Natural killer cell (primary cell): Measurements from ENCODE around the gene GSTM3. TPM values are rescaled to one million over a fixed set of nuclear protein-coding genes. Genes with fewer than 3 reads are reported as not detected.

Experiments
- ATAC-seq, 3 donors: fragments of 150-1000 bp in 2 of 3; fragments of 200-7000 bp in 1 of 3; cut with Tn5 transposase; 1 replicate in 1 of 3; 2 replicates in 2 of 3; pipeline ENCODE4 v1.10.0; 2021; ENCODE audit warnings: mild to moderate bottlenecking in 2 of 3, moderate library complexity in 2 of 3
- DNase-seq, 2 donors: peaks; one replicate each; pipeline versions ENCODE4 v3.0.0 to v3.0.0-alpha.2; 2013 to 2021; ENCODE audit warnings: mixed read lengths in 1 of 2
- H3K27ac ChIP-seq: one replicate; pipeline ENCODE4 v1.5.1; 2013; ENCODE audit warnings: mild to moderate bottlenecking, low read length
- H3K27me3 ChIP-seq: one replicate; pipeline ENCODE4 v1.6.1; 2013; ENCODE audit warnings: low read length; ENCODE audit not compliant: control insufficient read depth, insufficient read depth
- H3K36me3 ChIP-seq: one replicate; pipeline ENCODE4 v1.6.1; 2013; ENCODE audit warnings: low read length; ENCODE audit not compliant: control insufficient read depth, insufficient read depth
- H3K4me1 ChIP-seq: one replicate; pipeline ENCODE4 v1.6.1; 2013; ENCODE audit warnings: low read length; ENCODE audit not compliant: control insufficient read depth, insufficient read depth
- H3K4me3 ChIP-seq: one replicate; pipeline ENCODE4 v1.5.1; 2013; ENCODE audit warnings: low read length
- H3K9me3 ChIP-seq: one replicate; pipeline ENCODE4 v1.6.1; 2013; ENCODE audit warnings: low read length; ENCODE audit not compliant: control insufficient read depth, insufficient read depth
- H3K27ac Mint-ChIP-seq, 2 donors: one replicate each; pipeline ENCODE4 v1.8.0; 2022; ENCODE audit warnings: mild to moderate bottlenecking in 2 of 2, mixed read lengths in 2 of 2, moderate library complexity in 1 of 2
- H3K27me3 Mint-ChIP-seq, 2 donors: one replicate each; pipeline ENCODE4 v1.8.0; 2022; ENCODE audit warnings: low read depth in 2 of 2, mixed read lengths in 2 of 2
- H3K36me3 Mint-ChIP-seq: one replicate; pipeline ENCODE4 v1.8.0; 2022; ENCODE audit warnings: mixed read lengths
- H3K4me1 Mint-ChIP-seq, 2 donors: one replicate each; pipeline ENCODE4 v1.8.0; 2022; ENCODE audit warnings: mixed read lengths in 2 of 2
- H3K4me3 Mint-ChIP-seq: one replicate; pipeline ENCODE4 v1.8.0; 2022; ENCODE audit warnings: mild to moderate bottlenecking, moderate library complexity, mixed read lengths
- H3K9me3 Mint-ChIP-seq, 2 donors: one replicate each; pipeline ENCODE4 v1.8.0; 2022; ENCODE audit warnings: mixed read lengths in 2 of 2
- WGBS: methylation state at CpG from one replicate; pipeline ENCODE4 v1.1.7; 2013; ENCODE audit warnings: missing lambda C conversion rate; ENCODE audit not compliant: insufficient coverage; 5-methylcytosine and 5-hydroxymethylcytosine counted together
- intact Hi-C: fragments of 100-400 bp; cut with micrococcal nuclease; formaldehyde crosslinking; loops from one replicate; pipeline ENCODE4 v1.14.2; 2022
- total RNA-seq, 4 donors: library from RNA; stranded (reverse); fragments of 120-200 nt in 1 of 4; gene quantifications; one replicate each; pipeline versions ENCODE4 v1.2.3 to v1.2.4, GENCODE V29; 2013 to 2022
- TF ChIP-seq, protein P1 (sequence below): fragments of 200-600 bp; IDR thresholded peaks from one replicate; pipeline ENCODE4 v1.8.0; 2022; ENCODE audit warnings: antibody characterized with exemption

GSTM3 gene
- total RNA-seq, 3 donors from 2014 or later (not counting 1 experiment from before 2014, with no cell fraction given) = 1.7 to 3.0 (median 3.0) TPM

DNA sequence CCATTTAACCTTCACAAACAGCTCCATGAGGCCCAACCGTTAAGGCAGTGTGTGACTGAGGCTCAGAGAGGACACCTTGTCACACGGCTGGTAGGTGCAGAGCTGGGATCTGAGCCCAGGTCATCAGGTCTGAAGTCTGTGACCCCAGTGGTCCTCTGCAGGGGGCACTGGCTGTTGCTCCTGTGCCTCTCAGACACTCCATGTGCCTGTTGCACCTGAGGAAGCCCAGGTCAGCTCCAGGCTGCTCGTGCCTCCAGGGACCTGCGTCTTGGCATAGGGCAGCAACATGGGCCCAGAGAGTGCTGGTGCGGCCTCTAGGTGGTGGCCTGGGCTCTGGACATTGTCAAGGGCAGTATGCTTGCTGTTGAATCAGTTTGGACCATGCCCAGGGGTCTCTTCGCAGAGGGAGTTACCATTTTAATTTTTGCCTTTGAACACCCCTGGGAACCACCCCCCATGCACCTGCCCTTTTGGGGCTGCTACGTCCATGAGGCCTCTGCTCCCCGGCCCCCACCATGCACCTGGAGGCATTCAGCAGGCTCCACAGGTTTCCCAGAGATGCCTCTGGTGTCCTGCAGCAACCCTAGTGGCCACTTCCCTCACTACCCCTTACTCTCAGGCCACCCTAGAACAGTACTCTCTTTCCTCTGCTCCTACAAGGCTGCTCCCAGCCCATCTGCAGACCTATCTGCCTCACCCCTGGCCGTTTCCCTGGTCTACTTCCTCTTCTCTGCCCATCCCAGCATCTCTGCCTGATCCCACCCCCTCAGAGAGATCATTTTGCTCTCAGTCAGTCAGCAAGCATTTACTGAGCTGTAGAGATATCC is 48.1 kb upstream of the GSTM3 start:
- Mint-ChIP-seq H3K27me3 (peaks cover 26 to 34% of the 10 kb centered on the region in 2 donors), H3K4me1 (peaks cover 63 to 75% of the 10 kb centered on the region in 2 donors), H3K36me3 (no peaks in the 10 kb centered on the region), H3K4me3 (peak overlapping the region; percentile 72), H3K9me3 (no peaks in the 10 kb centered on the region), H3K27ac (peak overlapping the region; percentile 62 to 79)
- Histone ChIP-seq H3K27ac (no peak overlapping the region), H3K36me3 (no peaks in the 10 kb centered on the region), H3K27me3 (peaks cover 7% of the 10 kb centered on the region), H3K4me1 (peaks cover 70% of the 10 kb centered on the region), H3K4me3 (no peak overlapping the region), H3K9me3 (no peaks in the 10 kb centered on the region)
- ATAC-seq (no peak), DNase-seq (no peak)
- intact Hi-C loops = no loop called here
- 83% methylated on average over 9 of the region's 9 CpGs for WGBS
- TF ChIP-seq, protein P1, sequence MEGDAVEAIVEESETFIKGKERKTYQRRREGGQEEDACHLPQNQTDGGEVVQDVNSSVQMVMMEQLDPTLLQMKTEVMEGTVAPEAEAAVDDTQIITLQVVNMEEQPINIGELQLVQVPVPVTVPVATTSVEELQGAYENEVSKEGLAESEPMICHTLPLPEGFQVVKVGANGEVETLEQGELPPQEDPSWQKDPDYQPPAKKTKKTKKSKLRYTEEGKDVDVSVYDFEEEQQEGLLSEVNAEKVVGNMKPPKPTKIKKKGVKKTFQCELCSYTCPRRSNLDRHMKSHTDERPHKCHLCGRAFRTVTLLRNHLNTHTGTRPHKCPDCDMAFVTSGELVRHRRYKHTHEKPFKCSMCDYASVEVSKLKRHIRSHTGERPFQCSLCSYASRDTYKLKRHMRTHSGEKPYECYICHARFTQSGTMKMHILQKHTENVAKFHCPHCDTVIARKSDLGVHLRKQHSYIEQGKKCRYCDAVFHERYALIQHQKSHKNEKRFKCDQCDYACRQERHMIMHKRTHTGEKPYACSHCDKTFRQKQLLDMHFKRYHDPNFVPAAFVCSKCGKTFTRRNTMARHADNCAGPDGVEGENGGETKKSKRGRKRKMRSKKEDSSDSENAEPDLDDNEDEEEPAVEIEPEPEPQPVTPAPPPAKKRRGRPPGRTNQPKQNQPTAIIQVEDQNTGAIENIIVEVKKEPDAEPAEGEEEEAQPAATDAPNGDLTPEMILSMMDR = peak; percentile 19

DNA sequence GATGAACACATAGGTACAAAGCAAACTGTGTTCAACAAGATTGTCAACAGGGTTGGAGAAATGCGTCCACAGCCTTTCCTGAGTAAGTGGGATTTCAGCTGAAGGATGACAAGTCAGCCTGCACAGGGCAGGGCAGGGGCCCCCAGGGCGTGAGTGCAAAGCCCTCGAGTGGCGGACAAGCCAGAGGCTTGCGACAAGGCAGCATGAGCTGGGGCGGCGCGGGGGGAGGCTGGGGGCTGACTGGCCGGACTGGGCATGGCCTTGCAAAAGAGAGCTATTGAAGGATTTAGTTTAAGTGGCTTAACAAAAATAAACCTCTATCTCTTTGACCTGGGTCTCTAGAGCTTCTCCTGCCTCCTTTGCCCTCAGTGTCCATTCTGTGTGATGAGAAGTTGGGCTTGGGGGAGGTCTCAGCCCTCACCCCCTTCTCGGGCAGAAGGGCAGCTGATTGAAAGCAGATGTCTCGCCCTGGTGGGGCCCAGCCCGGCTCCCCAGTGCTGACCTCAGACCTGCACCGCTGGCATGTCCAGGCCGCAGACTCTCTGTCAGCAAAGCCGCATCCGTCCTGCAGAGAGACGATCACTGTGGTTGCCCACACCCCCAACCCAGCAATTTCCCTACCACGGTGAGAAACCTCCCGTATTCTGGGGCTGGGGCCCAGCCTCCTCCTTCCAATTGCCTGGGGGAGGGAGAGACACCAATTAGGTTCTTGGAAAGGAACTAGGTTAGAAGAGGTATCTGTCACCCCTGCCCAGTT is 47.2 kb upstream of the GSTM3 start:
- ATAC-seq = peak; percentile 41 to 83 (median 68)

DNA sequence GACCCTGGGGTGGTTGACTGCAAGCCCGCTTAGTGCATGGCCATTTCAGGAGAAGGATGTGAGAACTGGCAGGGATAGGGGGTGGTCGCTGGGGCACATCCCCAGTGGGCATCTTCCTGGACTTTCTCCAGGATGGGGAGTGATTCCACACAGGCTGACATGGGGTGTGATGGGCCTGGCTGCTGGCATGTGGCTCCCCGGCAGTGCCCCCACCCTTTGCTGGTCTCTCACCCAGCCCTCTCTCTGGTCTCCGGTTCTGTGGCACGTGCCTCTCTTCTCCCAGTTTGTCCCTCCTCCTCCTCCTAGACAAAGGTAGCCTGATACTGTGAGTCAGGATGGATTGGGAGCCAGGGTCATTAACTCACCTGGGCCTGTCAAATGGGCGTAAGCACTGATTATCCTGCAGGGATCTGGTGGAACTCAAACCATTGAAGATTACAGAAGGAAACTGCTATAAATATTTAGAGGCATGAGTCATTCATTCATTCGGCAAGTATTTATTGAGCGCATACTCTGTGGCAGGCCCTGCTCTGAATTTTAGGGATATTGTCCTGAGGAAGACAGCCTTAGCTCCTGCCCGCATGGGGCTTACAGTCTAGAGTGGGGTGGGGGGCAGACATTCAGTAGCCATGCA is 46.5 kb upstream of the GSTM3 start:
- no peaks in the 10 kb centered on the region for H3K9me3 Mint-ChIP-seq
- H3K36me3 ChIP-seq = no peaks in the 10 kb centered on the region
- no peak overlapping the region for H3K4me3 ChIP-seq
- H3K27ac Mint-ChIP-seq = peak overlapping the region in 1 of 2 donors; percentile 79
- peaks cover 52 to 60% of the 10 kb centered on the region in 2 donors for H3K4me1 Mint-ChIP-seq
- DNase-seq = no peak
- WGBS = 96% methylated on average over 9 of the region's 9 CpGs
- H3K4me1 ChIP-seq = peaks cover 54% of the 10 kb centered on the region
- no peak for ATAC-seq
- H3K27me3 Mint-ChIP-seq = peaks cover 36 to 43% of the 10 kb centered on the region in 2 donors
- peak overlapping the region; percentile 72 for H3K4me3 Mint-ChIP-seq
- no peaks in the 10 kb centered on the region for H3K9me3 ChIP-seq
- peaks cover 5% of the 10 kb centered on the region for H3K27me3 ChIP-seq
- no peak overlapping the region for H3K27ac ChIP-seq
- intact Hi-C loops = no loop called here
- TF ChIP-seq, protein P1 = no peak
- no peaks in the 10 kb centered on the region for H3K36me3 Mint-ChIP-seq

More for the DNA sequence above, 47.2 kb upstream of the GSTM3 start:
- peaks cover 55 to 66% of the 10 kb centered on the region in 2 donors for H3K4me1 Mint-ChIP-seq
- H3K36me3 ChIP-seq = no peaks in the 10 kb centered on the region
- H3K27ac ChIP-seq = no peak overlapping the region
- DNase-seq = peak; percentile 47 to 69
- TF ChIP-seq, protein P1 = no peak
- H3K36me3 Mint-ChIP-seq = no peaks in the 10 kb centered on the region
- peaks cover 61% of the 10 kb centered on the region for H3K4me1 ChIP-seq
- peaks cover 32 to 39% of the 10 kb centered on the region in 2 donors for H3K27me3 Mint-ChIP-seq
- no peaks in the 10 kb centered on the region for H3K9me3 Mint-ChIP-seq
- peak overlapping the region; percentile 72 for H3K4me3 Mint-ChIP-seq
- H3K9me3 ChIP-seq = no peaks in the 10 kb centered on the region
- WGBS = 57% methylated on average over 19 of the region's 19 CpGs
- H3K4me3 ChIP-seq = no peak overlapping the region
- H3K27ac Mint-ChIP-seq = peak overlapping the region; percentile 62 to 79
- H3K27me3 ChIP-seq = peaks cover 7% of the 10 kb centered on the region
- intact Hi-C loops = no loop called here
